Kasumi-1 (cell line): ENCODE results near the gene RGS6.

Experiments
- DNase-seq, 2 experiments: peaks; one replicate each; lab custom pipeline; 2025; lab: John Stamatoyannopoulos, UW

The RGS6 gene

DNA sequence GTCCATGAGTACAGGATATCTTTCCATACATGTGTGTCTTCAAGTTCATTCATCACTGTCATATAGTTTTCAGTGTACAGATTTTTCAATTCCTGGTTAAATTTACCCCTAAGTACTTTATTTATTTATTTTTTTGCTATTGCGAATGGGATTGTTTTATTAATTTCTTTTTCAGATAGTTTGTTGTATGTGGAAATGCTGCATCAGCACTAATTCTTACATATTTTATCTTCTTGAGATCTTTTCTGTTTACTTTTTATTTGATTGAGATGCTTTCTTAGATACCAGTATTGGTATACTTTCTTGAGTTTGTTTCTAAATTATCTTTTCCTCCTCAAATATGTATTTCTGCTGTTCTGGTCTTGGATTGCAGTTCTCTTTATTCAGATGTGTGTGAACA lies 148.9 kb downstream of the RGS6 start:
- no peak for DNase-seq

- no peak for DNase-seq
These were observed 152.7 kb downstream of the RGS6 start for GRCh38 chr14:72084935-72085334.

- no peak for DNase-seq
These were observed 157.4 kb downstream of the RGS6 start for GRCh38 chr14:72089625-72090024.

DNA sequence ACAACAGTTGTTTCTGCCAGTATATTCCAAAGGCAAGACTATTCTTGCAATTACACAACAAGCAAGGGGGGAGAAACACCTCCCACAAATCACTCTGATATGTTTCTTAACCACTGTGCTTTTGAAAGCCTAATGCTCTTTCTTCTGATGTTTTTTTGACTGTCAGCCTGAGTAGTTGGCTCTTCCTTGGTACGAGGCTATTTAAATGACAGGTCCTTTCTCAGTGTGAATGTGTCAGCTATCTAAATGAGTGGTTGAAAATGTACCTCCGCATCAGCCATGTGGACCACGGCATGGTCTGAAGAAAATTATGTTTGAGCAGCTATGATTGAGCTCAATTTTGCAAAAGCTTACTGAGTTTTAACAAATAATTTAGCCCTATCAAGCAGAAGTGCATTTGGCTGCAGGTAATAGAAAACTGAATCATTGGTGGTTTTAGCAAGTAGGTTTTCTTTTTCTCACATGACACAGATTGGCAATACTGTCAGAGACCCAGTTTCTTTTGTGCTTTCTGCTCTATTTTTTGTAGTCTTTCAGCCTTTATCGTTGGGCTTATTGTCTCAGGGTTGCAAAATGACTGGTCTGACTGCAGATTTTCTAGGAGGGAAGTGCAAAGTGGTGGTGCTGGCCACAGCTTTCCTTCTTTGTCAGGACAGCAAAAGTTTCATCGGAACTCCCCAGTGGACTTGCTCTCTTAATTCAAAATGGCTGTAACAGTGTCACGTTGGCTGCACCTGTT lies 162.8 kb downstream of the RGS6 start:
- DNase-seq, result no peak

- no peak for DNase-seq
These were observed 165.0 kb downstream of the RGS6 start for GRCh38 chr14:72097173-72097783.

DNA sequence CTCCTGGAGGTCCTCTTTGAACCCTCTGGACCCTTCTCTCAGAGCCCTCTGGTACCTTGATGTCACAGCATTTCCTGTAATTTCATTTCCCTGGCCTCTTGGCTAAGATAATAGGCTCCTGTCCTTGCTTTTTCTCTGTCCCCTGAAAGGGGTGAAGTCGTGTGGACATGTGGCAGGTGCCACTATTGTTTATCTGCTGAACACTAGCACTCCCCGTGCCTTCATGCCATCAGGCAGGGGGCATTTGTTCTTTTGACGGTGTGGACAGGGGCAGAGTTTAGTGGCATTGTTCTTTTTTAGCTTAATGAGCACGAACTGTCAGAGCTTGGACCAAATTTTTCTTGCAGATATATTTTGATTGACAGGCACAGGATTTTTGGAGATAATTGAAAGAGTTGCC lies 166.0 kb downstream of the RGS6 start:
- no peak for DNase-seq

GRCh38 chr14:72099566-72099965 lies 167.3 kb downstream of the RGS6 start:
- DNase-seq, result no peak

GRCh38 chr14:72104011-72104613 lies 171.9 kb downstream of the RGS6 start:
- peak; percentile 45 to 53 for DNase-seq

DNA sequence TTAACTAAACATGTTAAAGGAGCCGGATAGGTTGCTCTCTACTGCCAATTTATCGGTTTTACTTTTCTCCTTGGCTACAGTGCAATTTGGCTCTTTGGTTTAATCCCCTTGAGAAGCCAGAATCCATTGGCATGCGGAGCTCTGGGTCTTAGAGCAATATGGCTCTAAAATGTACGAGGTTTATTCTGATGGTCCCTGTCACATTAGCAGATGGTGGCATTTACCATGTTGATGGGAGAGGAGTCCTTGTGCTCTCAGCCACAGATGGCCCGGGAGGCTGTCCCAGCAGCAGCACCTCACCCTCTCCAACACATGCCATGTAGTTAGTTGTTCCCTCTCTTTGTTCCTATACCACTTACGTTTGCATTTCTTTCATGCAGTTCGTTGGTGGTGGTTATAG lies 179.7 kb downstream of the RGS6 start:
- no peak for DNase-seq

GRCh38 chr14:72118841-72119240 lies 186.6 kb downstream of the RGS6 start:
- DNase-seq, result no peak

GRCh38 chr14:72120315-72120714 lies 188.1 kb downstream of the RGS6 start:
- no peak for DNase-seq

GRCh38 chr14:72123755-72124154 lies 191.5 kb downstream of the RGS6 start:
- no peak for DNase-seq

GRCh38 chr14:72124171-72124570 lies 191.9 kb downstream of the RGS6 start:
- DNase-seq, result no peak

GRCh38 chr14:72126091-72126490 lies 193.9 kb downstream of the RGS6 start:
- DNase-seq, result no peak

DNA sequence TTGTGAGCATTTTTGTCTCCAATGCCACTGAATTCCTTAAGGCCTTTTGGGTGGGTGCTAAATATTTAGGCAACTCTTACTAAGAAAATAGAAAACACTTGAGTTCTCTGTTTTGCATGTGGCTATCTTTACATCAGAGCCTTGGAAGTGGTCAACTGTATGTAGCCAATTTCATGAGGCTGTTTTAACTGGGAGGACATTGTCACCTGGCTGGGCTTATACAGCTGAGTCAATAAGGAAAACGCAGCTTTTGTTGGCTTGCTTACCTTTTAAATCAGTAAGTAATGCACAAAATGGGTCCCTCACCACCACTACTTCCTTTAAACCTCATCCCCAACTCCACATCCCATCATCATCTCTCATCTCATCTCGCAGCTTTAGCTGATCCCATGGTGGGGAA lies 194.3 kb downstream of the RGS6 start:
- no peak for DNase-seq

- DNase-seq, result peak; percentile 85 to 91
These were observed 196.4 kb downstream of the RGS6 start for GRCh38 chr14:72128629-72129028.

DNA sequence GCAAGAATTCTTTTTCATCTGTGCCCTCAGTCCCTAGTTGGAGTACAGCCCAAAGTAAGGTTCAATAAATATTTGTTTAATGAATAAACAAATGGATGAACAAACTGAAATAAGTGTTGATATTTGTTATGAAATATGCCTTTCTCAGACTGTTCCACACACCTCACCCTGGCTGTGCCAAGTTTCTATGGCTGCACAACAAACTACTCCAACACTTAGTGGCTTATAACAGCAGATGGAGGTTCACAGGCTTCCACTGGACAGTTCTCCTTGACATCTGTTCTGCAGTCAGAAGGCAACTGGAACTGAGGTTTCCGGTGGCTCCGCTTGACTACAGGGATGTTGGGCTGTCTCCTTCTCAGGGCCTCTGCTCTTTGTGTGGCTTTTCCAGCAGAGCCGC lies 197.1 kb downstream of the RGS6 start:
- peak; percentile 69 to 74 for DNase-seq

DNA sequence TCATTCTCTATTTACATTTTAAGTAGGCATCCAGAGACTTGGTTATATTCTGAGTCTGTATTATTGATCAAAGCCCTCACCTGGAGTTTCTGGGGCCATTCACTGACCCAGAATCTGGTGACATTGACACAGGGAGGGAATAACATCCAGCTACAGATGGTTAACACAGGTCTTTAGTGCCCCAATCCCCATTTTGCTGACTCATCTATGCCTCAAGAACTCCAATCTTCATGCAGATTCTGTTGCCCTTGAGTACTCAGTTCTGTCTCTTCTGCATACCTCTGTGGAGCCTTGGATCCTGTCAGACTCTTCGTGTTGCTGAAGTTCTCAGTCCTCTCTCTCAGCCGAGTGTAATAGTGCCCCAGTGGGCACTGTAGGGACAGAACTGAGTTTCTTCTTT lies 208.9 kb downstream of the RGS6 start:
- no peak for DNase-seq

GRCh38 chr14:72142328-72142727 lies 210.1 kb downstream of the RGS6 start:
- DNase-seq, result no peak

DNA sequence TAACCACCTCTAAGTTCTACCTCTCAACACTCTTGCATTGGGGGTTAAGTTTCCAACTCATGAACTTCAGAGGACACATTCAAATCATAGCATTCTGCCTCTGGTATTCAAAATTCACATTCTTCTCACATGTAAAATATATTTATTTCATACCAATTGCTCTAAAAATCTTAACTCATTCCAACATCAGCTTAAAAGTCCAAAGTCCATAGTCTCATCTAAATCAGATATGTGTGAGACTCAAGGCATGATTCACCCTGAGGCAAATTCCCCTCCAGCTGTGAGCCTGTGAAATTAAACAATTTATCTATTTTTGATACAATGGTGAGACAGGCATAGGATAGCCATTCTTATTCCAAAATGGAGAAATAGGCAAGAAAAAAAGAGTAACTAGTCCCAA lies 214.0 kb downstream of the RGS6 start:
- DNase-seq, result no peak

DNA sequence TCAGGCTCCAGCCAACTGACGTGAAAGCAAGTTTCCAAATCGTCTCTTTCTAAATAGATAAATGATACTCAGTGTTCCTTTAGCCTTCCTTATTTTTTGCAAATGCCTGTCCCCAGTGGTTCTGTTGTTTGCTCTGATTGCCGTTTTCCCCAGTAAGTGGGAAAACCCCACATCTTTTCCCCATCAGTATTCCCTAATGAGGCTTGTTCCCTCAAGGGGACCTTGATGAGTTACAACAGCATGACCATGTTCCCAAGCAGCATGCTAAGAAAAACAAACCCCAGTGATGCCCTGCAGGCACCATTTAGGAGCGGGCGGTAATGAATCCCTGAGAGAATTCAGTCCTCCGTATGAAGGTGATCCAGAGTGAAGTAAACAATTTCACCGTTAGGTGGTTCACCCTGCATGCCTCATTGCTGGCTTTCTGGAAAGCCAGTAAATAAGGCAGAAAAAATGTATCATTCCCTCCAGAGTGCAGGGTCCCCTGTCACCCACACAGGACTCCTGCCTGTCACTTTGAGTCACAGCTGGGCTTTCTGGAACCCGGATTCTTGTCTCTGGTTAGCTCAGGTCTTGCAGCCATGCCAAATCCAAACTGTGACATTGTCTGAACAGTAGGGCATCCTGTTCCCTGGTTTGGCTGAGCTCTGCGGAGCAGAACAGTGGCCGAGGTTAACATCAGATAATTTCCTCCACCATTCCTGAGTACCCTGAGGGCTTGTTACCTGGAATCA lies 222.6 kb downstream of the RGS6 start:
- no peak for DNase-seq

- no peak for DNase-seq
These were observed 223.3 kb downstream of the RGS6 start for GRCh38 chr14:72155379-72155993.
